Transverse colon (tissue), 4 donors: ENCODE results near the gene ATP6V0C. TPM values are rescaled to one million over a fixed set of nuclear protein-coding genes. Genes with fewer than 3 reads are reported as not detected.

Experiments used
- DNase-seq: peaks from one replicate; pipeline ENCODE4 v3.0.0-alpha.2; 2019
- H3K27ac ChIP-seq, 4 donors: fragments of 200-600 bp; sonication (generic); 2 replicates each; pipeline ENCODE4 v1.5.1; 2016 to 2018; ENCODE audit warnings: inconsistent platforms in 4 of 4
- H3K27me3 ChIP-seq: fragments of 200-600 bp; sonication (generic); 2 replicates; pipeline ENCODE4 v1.5.1; 2017; ENCODE audit warnings: inconsistent platforms
- H3K36me3 ChIP-seq, 4 donors: fragments of 200-600 bp; sonication (generic); 2 replicates each; pipeline ENCODE4 v1.5.1; 2017 to 2019; ENCODE audit warnings: inconsistent platforms in 4 of 4
- H3K4me1 ChIP-seq, 4 donors: fragments of 200-600 bp; sonication (generic); 2 replicates each; pipeline ENCODE4 v1.5.1; 2017 to 2020; ENCODE audit warnings: inconsistent platforms in 4 of 4
- H3K4me3 ChIP-seq, 4 donors: fragments of 200-600 bp; sonication (generic); 1 replicate in 1 of 4; 2 replicates in 3 of 4; pipeline versions ENCODE4 v1.5.1 to v1.6.1; 2017 to 2019; ENCODE audit warnings: inconsistent platforms in 4 of 4
- H3K9me3 ChIP-seq, 2 donors: fragments of 200-600 bp; sonication (generic); 2 replicates each; pipeline ENCODE4 v1.5.1; 2017 to 2019; ENCODE audit warnings: inconsistent platforms in 2 of 2
- EP300 ChIP-seq: sonication (generic); formaldehyde crosslinking; IDR thresholded peaks from one replicate; pipeline ENCODE4 v1.6.1; 2017; ENCODE audit warnings: antibody characterized with exemption, low read depth
- POLR2A ChIP-seq: fragments of 450-650 bp; IDR thresholded peaks from one replicate; pipeline ENCODE4 v1.6.1; 2016; ENCODE audit warnings: antibody characterized with exemption, mild to moderate bottlenecking, moderate library complexity
- POLR2AphosphoS5 ChIP-seq, 3 donors: sonication (generic); formaldehyde crosslinking; IDR thresholded peaks; one replicate each; pipeline ENCODE4 v1.6.1; 2016; ENCODE audit warnings: antibody characterized with exemption in 3 of 3
- WGBS, 2 donors: methylation state at CpG; one replicate each; pipeline ENCODE4 v1.1.5; 2018; ENCODE audit warnings: low coverage in 1 of 2; 5-methylcytosine and 5-hydroxymethylcytosine counted together
- in situ Hi-C, 4 donors: fragments of 200-750 bp; cut with MboI; loops; one replicate each; pipeline versions ENCODE4 v1.15.0 to v1.15.1; 2017; ENCODE audit warnings: low sequenced_read_pairs in 3 of 4, low pct_ligation_motif_present in 1 of 4, low pct_unique_long_range_greater_than_20kb in 1 of 4
- intact Hi-C: fragments of 100-400 bp; cut with DNase I; formaldehyde crosslinking; loops from one replicate; pipeline ENCODE4 v1.15.1; 2023; ENCODE audit warnings: low total_unique reads
- total RNA-seq, 4 donors: library from RNA; depleted of rRNA; stranded (reverse); fragments of >200 nt; gene quantifications; one replicate each; pipeline ENCODE4 v1.1.0, GENCODE V29; 2016
- TF ChIP-seq, protein P1 (sequence below), 5 experiments: fragments of 200-600 bp in 3 of 5; fragments of 450-650 bp in 2 of 5; sonication (generic) in 3 of 5; IDR thresholded peaks; 1 replicate in 2 of 5; 2 replicates in 3 of 5; pipeline ENCODE4 v1.5.1; 2016 to 2017; ENCODE audit warnings: antibody characterized with exemption in 5 of 5, inconsistent platforms in 3 of 5, mild to moderate bottlenecking in 2 of 5, moderate library complexity in 1 of 5

ATP6V0C gene
- total RNA-seq, 4 donors from 2014 or later = 101 to 237 (median 135) TPM

DNA sequence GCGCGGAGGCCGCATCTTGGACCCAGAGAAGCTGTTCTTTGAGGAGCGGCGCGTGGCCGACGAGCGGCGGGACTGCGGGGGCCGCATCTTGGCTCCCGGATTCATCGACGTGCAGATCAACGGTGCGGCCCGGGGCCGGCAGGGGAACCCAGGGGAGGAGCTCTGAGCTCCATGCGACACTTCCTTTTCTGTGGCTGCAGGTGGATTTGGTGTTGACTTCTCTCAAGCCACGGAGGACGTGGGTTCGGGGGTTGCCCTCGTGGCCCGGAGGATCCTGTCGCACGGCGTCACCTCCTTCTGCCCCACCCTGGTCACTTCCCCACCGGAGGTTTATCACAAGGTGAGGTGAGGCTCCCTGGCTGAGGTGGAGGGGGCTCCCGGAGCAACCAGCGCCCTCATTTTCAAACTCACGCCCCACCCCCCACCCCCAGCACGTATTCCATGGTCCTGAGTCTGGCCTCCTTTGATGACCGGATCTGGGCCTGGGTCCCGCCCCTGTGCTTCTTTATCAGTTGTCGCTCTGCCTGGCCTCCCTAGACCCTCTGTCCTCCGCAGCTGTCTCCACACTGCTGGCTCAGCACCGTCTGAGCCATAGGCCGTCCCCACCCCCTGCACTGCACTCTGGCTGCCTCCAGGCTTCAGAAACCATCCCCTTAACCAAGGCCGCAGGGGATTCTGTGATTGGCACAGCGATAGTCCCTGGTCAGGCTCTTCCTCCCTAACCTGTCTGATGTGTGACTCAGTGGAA is 7.2 kb downstream of the ATP6V0C start:
- Histone ChIP-seq H3K36me3 (no peaks in the 10 kb centered on the region), H3K9me3 (no peaks in the 10 kb centered on the region), H3K4me1 (peaks cover 38 to 67% (median 64%) of the 10 kb centered on the region in 4 donors), H3K4me3 (peak overlapping the region; percentile 72 to 78 (median 74)), H3K27ac (peak overlapping the region; percentile 96 to 99 (median 98)), H3K27me3 (no peaks in the 10 kb centered on the region)
- intact Hi-C loops (no loop called here), in situ Hi-C loops (no loop called here)
- peak; percentile 59 for DNase-seq
- TF ChIP-seq POLR2AphosphoS5 (IDR thresholded peaks at IDR 0.05) (no peak), EP300 (no peak)
- TF ChIP-seq, protein P1, sequence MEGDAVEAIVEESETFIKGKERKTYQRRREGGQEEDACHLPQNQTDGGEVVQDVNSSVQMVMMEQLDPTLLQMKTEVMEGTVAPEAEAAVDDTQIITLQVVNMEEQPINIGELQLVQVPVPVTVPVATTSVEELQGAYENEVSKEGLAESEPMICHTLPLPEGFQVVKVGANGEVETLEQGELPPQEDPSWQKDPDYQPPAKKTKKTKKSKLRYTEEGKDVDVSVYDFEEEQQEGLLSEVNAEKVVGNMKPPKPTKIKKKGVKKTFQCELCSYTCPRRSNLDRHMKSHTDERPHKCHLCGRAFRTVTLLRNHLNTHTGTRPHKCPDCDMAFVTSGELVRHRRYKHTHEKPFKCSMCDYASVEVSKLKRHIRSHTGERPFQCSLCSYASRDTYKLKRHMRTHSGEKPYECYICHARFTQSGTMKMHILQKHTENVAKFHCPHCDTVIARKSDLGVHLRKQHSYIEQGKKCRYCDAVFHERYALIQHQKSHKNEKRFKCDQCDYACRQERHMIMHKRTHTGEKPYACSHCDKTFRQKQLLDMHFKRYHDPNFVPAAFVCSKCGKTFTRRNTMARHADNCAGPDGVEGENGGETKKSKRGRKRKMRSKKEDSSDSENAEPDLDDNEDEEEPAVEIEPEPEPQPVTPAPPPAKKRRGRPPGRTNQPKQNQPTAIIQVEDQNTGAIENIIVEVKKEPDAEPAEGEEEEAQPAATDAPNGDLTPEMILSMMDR (IDR thresholded peaks at IDR 0.05) = no peak
- WGBS, 2 donors = 27% methylated on average over 26 of the region's 41 CpGs; no CpG with 5 or more reads in 1 of the 2 donors

DNA sequence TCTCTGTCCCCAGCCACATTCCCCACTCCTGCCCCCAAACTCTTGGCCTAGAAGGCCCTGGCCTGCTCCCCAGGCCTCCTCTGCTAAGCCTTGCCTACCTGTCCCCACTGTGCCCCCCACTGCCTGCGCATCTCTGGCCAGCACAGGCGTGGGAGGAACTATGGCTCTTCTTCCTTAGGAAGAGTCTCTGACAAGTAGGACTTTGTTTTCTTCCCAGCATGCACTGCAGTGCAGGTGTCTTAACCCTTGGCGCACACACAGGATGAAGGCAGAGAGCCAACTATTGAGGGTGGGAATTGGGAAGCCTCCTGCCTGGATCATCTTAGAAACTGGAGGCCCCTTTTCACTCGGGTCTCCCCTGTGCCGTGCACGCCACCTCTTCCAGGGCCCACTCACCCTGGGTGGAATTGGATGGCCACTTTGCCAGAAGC is 10.1 kb downstream of the ATP6V0C start:
- Histone ChIP-seq H3K4me1 (peaks cover 17 to 38% (median 37%) of the 10 kb centered on the region in 4 donors), H3K4me3 (no peak overlapping the region), H3K27me3 (no peaks in the 10 kb centered on the region), H3K36me3 (peaks cover 0 to 6% (median 2%) of the 10 kb centered on the region in 4 donors), H3K27ac (peak overlapping the region; percentile 22 to 52 (median 48)), H3K9me3 (no peaks in the 10 kb centered on the region)
- no peak for DNase-seq
- TF ChIP-seq POLR2AphosphoS5 (IDR thresholded peaks at IDR 0.05) (no peak), EP300 (no peak), POLR2A (no peak)
- TF ChIP-seq, protein P1 (IDR thresholded peaks at IDR 0.05) = no peak
- intact Hi-C loops = no loop called here
- in situ Hi-C loops = no loop called here
- 68 to 78% methylated on average over 3 to 6 of the region's 6 CpGs for WGBS, 2 donors

DNA sequence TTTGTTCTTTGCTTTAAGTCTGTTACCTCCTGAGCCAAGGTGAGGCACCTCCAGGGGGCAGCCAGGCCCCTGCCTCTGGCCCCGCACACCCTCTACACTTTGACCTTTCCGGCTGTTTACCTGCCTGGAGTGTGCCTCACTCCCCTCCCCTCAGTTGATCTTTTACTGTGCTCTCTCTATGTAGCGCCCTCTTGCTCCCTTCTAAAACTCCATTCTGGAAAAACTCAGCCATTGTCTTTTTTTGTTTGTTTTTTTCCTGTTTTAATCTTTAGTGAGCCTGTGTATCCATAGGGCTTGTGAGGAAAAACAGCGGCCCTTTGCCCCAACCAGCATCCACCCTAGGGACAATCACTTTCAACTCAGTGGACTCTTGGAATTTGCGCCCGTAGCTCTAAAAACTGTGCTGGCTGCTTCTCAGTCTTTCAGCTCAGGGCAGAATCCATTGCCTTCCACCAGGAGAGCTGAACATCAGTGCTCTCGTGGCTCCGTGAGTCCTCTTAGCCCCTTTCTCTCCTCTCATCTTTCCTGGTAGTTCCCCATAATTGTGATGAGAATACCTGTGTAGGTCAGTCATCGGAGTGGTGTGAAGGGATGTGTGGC is 10.7 kb downstream of the ATP6V0C start:
- Histone ChIP-seq H3K9me3 (no peaks in the 10 kb centered on the region), H3K27ac (peak overlapping the region; percentile 2 to 52 (median 48)), H3K4me1 (peaks cover 11 to 32% (median 31%) of the 10 kb centered on the region in 4 donors), H3K36me3 (peaks cover 0 to 6% (median 2%) of the 10 kb centered on the region in 4 donors), H3K4me3 (no peak overlapping the region), H3K27me3 (no peaks in the 10 kb centered on the region)
- TF ChIP-seq POLR2A (no peak), EP300 (no peak), POLR2AphosphoS5 (IDR thresholded peaks at IDR 0.05) (no peak)
- TF ChIP-seq, protein P1 (IDR thresholded peaks at IDR 0.05) = no peak
- DNase-seq = no peak
- in situ Hi-C loops = no loop called here
- intact Hi-C loops = no loop called here
- 61 to 66% methylated on average over 8 to 9 of the region's 9 CpGs for WGBS, 2 donors

DNA sequence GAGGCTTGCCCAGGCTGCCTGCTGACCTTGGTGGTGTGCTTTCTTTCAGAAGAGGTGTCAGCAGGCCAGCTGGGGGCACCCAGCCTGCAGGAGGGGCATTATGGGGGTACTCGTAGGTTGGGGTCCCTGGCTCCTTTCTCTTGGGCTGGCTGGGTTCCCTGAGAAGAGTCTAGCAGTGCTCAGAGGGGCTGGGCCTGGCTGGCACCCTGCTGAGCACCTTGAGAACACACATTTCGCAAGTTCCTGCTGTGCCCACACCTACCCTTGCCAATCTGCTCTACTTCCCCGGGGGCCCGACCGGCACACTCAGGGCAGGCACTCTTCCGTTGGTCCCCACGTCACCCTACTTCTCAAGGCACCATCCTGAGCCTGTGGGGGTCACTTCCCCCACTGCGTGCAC is 12.4 kb downstream of the ATP6V0C start:
- Histone ChIP-seq H3K9me3 (no peaks in the 10 kb centered on the region), H3K4me3 (no peak overlapping the region), H3K4me1 (peaks cover 5 to 24% (median 22%) of the 10 kb centered on the region in 4 donors), H3K27me3 (no peaks in the 10 kb centered on the region), H3K36me3 (peaks cover 0 to 6% (median 2%) of the 10 kb centered on the region in 4 donors), H3K27ac (no peak overlapping the region)
- no peak for TF ChIP-seq POLR2A
- TF ChIP-seq, protein P1 (IDR thresholded peaks at IDR 0.05) = no peak
- TF ChIP-seq EP300 = no peak
- no peak for TF ChIP-seq POLR2AphosphoS5 (IDR thresholded peaks at IDR 0.05)
- no peak for DNase-seq
- intact Hi-C loops = no loop called here
- 87% methylated on average over 8 of the region's 8 CpGs; no CpG with 5 or more reads in 1 of the 2 donors for WGBS, 2 donors
- in situ Hi-C loops = no loop called here
